Effector CD8-positive, alpha-beta T cell (primary cell): ENCODE data around the gene ACTL7A.
"Not testable (repeated sequence)": the region's sequence is repeated elsewhere in the genome, so short reads cannot be mapped to it uniquely, and the experiment has no call there.

Experiments used
- DNase-seq: peaks from one replicate; lab custom pipeline; 2025; lab: John Stamatoyannopoulos, UW
- total RNA-seq, 4 experiments: gene quantifications; one replicate each; lab custom pipeline; 2026; lab: John Stamatoyannopoulos, UW

ACTL7A gene
- total RNA-seq: 0 reads per million in 4 experiments

- DNase-seq: no peak
These were observed at the start of gene ACTL7A for GRCh38 chr9:108861997-108862396. Gene ACTL7A, plus strand, starts transcription at chr9:108862266. Its CDS starts 57 bp downstream, at chr9:108862323.

- no peak for DNase-seq
These were observed 49.6 kb upstream of the ACTL7A start for GRCh38 chr9:108812396-108813025.

GRCh38 chr9:108813951-108814601, 48.0 kb upstream of the ACTL7A start:
- no peak for DNase-seq

- no peak for DNase-seq
These were observed 46.9 kb upstream of the ACTL7A start for GRCh38 chr9:108815156-108815555.

- DNase-seq: no peak
These were observed 46.0 kb upstream of the ACTL7A start for GRCh38 chr9:108816037-108816436.

GRCh38 chr9:108823829-108824228, 38.2 kb upstream of the ACTL7A start:
- DNase-seq: no peak

- no peak for DNase-seq
These were observed 31.8 kb upstream of the ACTL7A start for GRCh38 chr9:108830272-108830671.

GRCh38 chr9:108831496-108832178, 30.4 kb upstream of the ACTL7A start:
- DNase-seq: no peak

GRCh38 chr9:108832179-108832500, 29.9 kb upstream of the ACTL7A start:
- DNase-seq: no peak

GRCh38 chr9:108834959-108835665, 27.0 kb upstream of the ACTL7A start:
- DNase-seq: no peak

GRCh38 chr9:108835831-108836230, 26.2 kb upstream of the ACTL7A start:
- no peak for DNase-seq

GRCh38 chr9:108836319-108836718, 25.7 kb upstream of the ACTL7A start:
- no peak for DNase-seq

- DNase-seq: no peak
These were observed 25.3 kb upstream of the ACTL7A start for GRCh38 chr9:108836781-108837180.

GRCh38 chr9:108837530-108837929, 24.5 kb upstream of the ACTL7A start:
- no peak for DNase-seq

- DNase-seq: no peak
These were observed 24.0 kb upstream of the ACTL7A start for GRCh38 chr9:108838017-108838416.

GRCh38 chr9:108839561-108839960, 22.5 kb upstream of the ACTL7A start:
- not testable (repeated sequence) for DNase-seq

GRCh38 chr9:108842610-108843295, 19.3 kb upstream of the ACTL7A start:
- no peak for DNase-seq

GRCh38 chr9:108844391-108844790, 17.7 kb upstream of the ACTL7A start:
- DNase-seq: no peak

- DNase-seq: no peak
These were observed 17.2 kb upstream of the ACTL7A start for GRCh38 chr9:108844856-108845255.

GRCh38 chr9:108845507-108845906, 16.6 kb upstream of the ACTL7A start:
- no peak for DNase-seq

GRCh38 chr9:108845947-108846346, 16.1 kb upstream of the ACTL7A start:
- DNase-seq: no peak

- DNase-seq: not testable (repeated sequence)
These were observed 13.8 kb upstream of the ACTL7A start for GRCh38 chr9:108848296-108848695.
